Esophagus muscularis mucosa (tissue), 4 donors: ENCODE data around the gene ZNF107. TPM values are rescaled to one million over a fixed set of nuclear protein-coding genes. Genes with fewer than 3 reads are reported as not detected.

Experiments used
- DNase-seq: peaks from one replicate; pipeline ENCODE4 v3.0.0-alpha.2; 2017; ENCODE audit errors: extremely low spot score
- H3K27ac ChIP-seq, 4 donors: fragments of 200-600 bp; sonication (generic); replicated peaks in 1 of 4; 1 replicate in 3 of 4; 2 replicates in 1 of 4; pipeline ENCODE4 v1.5.1; 2016 to 2019; ENCODE audit warnings: mild to moderate bottlenecking in 1 of 4
- H3K27me3 ChIP-seq, 4 donors: fragments of 200-600 bp; sonication (generic); one replicate each; pipeline versions ENCODE4 v1.5.1 to v1.6.0; 2016 to 2019
- H3K36me3 ChIP-seq, 4 donors: fragments of 200-600 bp; sonication (generic); one replicate each; pipeline ENCODE4 v1.5.1; 2016 to 2019
- H3K4me1 ChIP-seq, 4 donors: fragments of 200-600 bp; sonication (generic); one replicate each; pipeline ENCODE4 v1.5.1; 2016 to 2019
- H3K4me3 ChIP-seq, 4 donors: fragments of 200-600 bp; sonication (generic); 1 replicate in 2 of 4; 2 replicates in 2 of 4; pipeline ENCODE4 v1.5.1; 2016 to 2019; ENCODE audit warnings: mild to moderate bottlenecking in 4 of 4, moderate library complexity in 1 of 4
- H3K9me3 ChIP-seq, 4 donors: fragments of 200-600 bp; sonication (generic); 1 replicate in 3 of 4; 2 replicates in 1 of 4; pipeline ENCODE4 v1.5.1; 2016 to 2019
- CTCF ChIP-seq, 3 experiments: fragments of 200-600 bp in 2 of 3; fragments of 450-650 bp in 1 of 3; sonication (generic) in 2 of 3; IDR thresholded peaks; one replicate each; pipeline ENCODE4 v1.5.1; 2017 to 2019; ENCODE audit warnings: antibody characterized with exemption in 3 of 3, mild to moderate bottlenecking in 2 of 3, moderate library complexity in 1 of 3
- EP300 ChIP-seq: sonication (generic); formaldehyde crosslinking; IDR thresholded peaks from one replicate; pipeline ENCODE4 v1.6.1; 2017; ENCODE audit warnings: antibody characterized with exemption
- POLR2A ChIP-seq: fragments of 450-650 bp; IDR thresholded peaks from one replicate; pipeline ENCODE4 v1.6.1; 2017; ENCODE audit warnings: antibody characterized with exemption, moderate library complexity, mild to moderate bottlenecking, low read depth
- POLR2AphosphoS5 ChIP-seq, 2 donors: sonication (generic); formaldehyde crosslinking; IDR thresholded peaks; one replicate each; pipeline ENCODE4 v1.6.1; 2017; ENCODE audit warnings: antibody characterized with exemption in 2 of 2
- WGBS: methylation state at CpG from one replicate; pipeline ENCODE4 v1.1.5; 2018; 5-methylcytosine and 5-hydroxymethylcytosine counted together
- intact Hi-C: fragments of 100-400 bp; cut with DNase I; formaldehyde crosslinking; loops from one replicate; pipeline ENCODE4 v1.15.1; 2023
- total RNA-seq, 4 donors: library from RNA; depleted of rRNA; stranded (reverse); fragments of >200 nt; gene quantifications; one replicate each; pipeline versions ENCODE4 v1.1.0 to v1.2.1, GENCODE V29; 2016

The ZNF107 gene
- total RNA-seq, 4 donors from 2014 or later, result 1.8 to 3.3 (median 2.4) TPM

GRCh38 chr7:64685091-64685490, 19.2 kb downstream of the ZNF107 start:
- Histone ChIP-seq H3K36me3 (peaks cover 0 to 71% (median 27%) of the 10 kb centered on the region in 4 donors), H3K4me1 (no peaks in the 10 kb centered on the region), H3K27ac (no peak overlapping the region), H3K9me3 (no peaks in the 10 kb centered on the region), H3K27me3 (no peaks in the 10 kb centered on the region), H3K4me3 (no peak overlapping the region)
- no peak for TF ChIP-seq CTCF (IDR thresholded peaks at IDR 0.05)
- no peak for TF ChIP-seq POLR2A
- TF ChIP-seq POLR2AphosphoS5 (IDR thresholded peaks at IDR 0.05), result no peak
- no peak for DNase-seq
- intact Hi-C loops, result no loop called here
- 97% methylated on average over 9 of the region's 9 CpGs for WGBS

- TF ChIP-seq POLR2AphosphoS5 (IDR thresholded peaks at IDR 0.05) (no peak), CTCF (IDR thresholded peaks at IDR 0.05) (no peak), EP300 (no peak), POLR2A (no peak)
- no peaks in the 10 kb centered on the region for H3K27me3 ChIP-seq
- H3K4me3 ChIP-seq, result no peak overlapping the region
- intact Hi-C loops, result no loop called here
- no peak for DNase-seq
- H3K9me3 ChIP-seq, result no peaks in the 10 kb centered on the region
- no peak overlapping the region for H3K27ac ChIP-seq
- H3K4me1 ChIP-seq, result no peaks in the 10 kb centered on the region
- 82% methylated on average over 3 of the region's 3 CpGs for WGBS
- peaks cover 0 to 66% (median 26%) of the 10 kb centered on the region in 4 donors for H3K36me3 ChIP-seq
Measured at GRCh38 chr7:64685741-64686140, 19.8 kb downstream of the ZNF107 start.

- WGBS, result 95% methylated on average over 10 of the region's 10 CpGs
- Histone ChIP-seq H3K9me3 (no peaks in the 10 kb centered on the region), H3K27me3 (no peaks in the 10 kb centered on the region), H3K36me3 (peaks cover 0 to 61% (median 20%) of the 10 kb centered on the region in 4 donors), H3K4me1 (no peaks in the 10 kb centered on the region), H3K27ac (no peak overlapping the region), H3K4me3 (no peak overlapping the region)
- intact Hi-C loops, result no loop called here
- no peak for DNase-seq
- TF ChIP-seq POLR2A, result no peak
- no peak for TF ChIP-seq CTCF (IDR thresholded peaks at IDR 0.05)
- no peak for TF ChIP-seq EP300
- TF ChIP-seq POLR2AphosphoS5 (IDR thresholded peaks at IDR 0.05), result no peak
Measured at GRCh38 chr7:64686493-64687184, 20.7 kb downstream of the ZNF107 start.

- Histone ChIP-seq H3K27me3 (no peaks in the 10 kb centered on the region), H3K4me1 (no peaks in the 10 kb centered on the region), H3K4me3 (no peak overlapping the region), H3K36me3 (peaks cover 0 to 55% (median 20%) of the 10 kb centered on the region in 4 donors), H3K9me3 (no peaks in the 10 kb centered on the region), H3K27ac (no peak overlapping the region)
- TF ChIP-seq POLR2A (no peak), CTCF (IDR thresholded peaks at IDR 0.05) (no peak)
- 100% methylated on average over 1 of the region's 1 CpG for WGBS
- intact Hi-C loops, result no loop called here
- no peak for DNase-seq
Measured at GRCh38 chr7:64687249-64687648, 21.3 kb downstream of the ZNF107 start.

GRCh38 chr7:64688988-64689387, 23.1 kb downstream of the ZNF107 start:
- Histone ChIP-seq H3K4me3 (no peak overlapping the region), H3K4me1 (no peaks in the 10 kb centered on the region), H3K9me3 (no peaks in the 10 kb centered on the region), H3K27ac (no peak overlapping the region), H3K27me3 (no peaks in the 10 kb centered on the region), H3K36me3 (peaks cover 0 to 38% (median 14%) of the 10 kb centered on the region in 4 donors)
- intact Hi-C loops, result no loop called here
- WGBS, result 96% methylated on average over 2 of the region's 2 CpGs
- no peak for DNase-seq
- TF ChIP-seq POLR2A, result no peak
- no peak for TF ChIP-seq POLR2AphosphoS5 (IDR thresholded peaks at IDR 0.05)
- TF ChIP-seq EP300, result no peak
- TF ChIP-seq CTCF (IDR thresholded peaks at IDR 0.05), result no peak
